ENCODE measurements around the gene GSK3A. TPM values are rescaled to one million over a fixed set of nuclear protein-coding genes. Genes with fewer than 3 reads are reported as not detected.

The GSK3A gene
- total and polyA plus RNA-seq, 9 of the 15 experiments (the other 6 are each of a cell fraction or from before 2014, with no cell fraction given) = 0.62 to 90.7 (median 33.3) TPM

- TF ChIP-seq MXD1 (CRISPR knock-in tag; IDR thresholded peaks at IDR 0.05; ENCODE audit: borderline replicate concordance, poor library complexity, severe bottlenecking) (no peak), ZNF695 (CRISPR knock-in tag; IDR thresholded peaks at IDR 0.05) (no peak), SIN3B (IDR thresholded peaks at IDR 0.05; ENCODE audit: low read depth) (0 out of 2 replicates have a peak, but pooled peaks have one; percentile 47), ETV6 (IDR thresholded peaks at IDR 0.05; ENCODE audit: borderline replicate concordance in 1 of 2, low read depth in 2 of 2, low read length in 1 of 2) (no peak), ETV6 (CRISPR knock-in tag; IDR thresholded peaks at IDR 0.05; ENCODE audit: borderline replicate concordance) (0 out of 2 replicates have a peak, but pooled peaks have one; percentile 51), CBFB (CRISPR knock-in tag; IDR thresholded peaks at IDR 0.05) (no peak), U2AF2 (optimal IDR thresholded peaks at IDR 0.05; ENCODE audit: low read depth, low read length) (no peak), CREB3L1 (IDR thresholded peaks at IDR 0.05; ENCODE audit: borderline replicate concordance, low read depth) (no peak), ZKSCAN1 (IDR thresholded peaks at IDR 0.05; ENCODE audit: low read depth, low read length) (no peak), SAFB (IDR thresholded peaks at IDR 0.05; ENCODE audit: borderline replicate concordance, low read depth, low read length) (no peak), SRSF1 (IDR thresholded peaks at IDR 0.05; ENCODE audit: low read depth, low read length) (no peak), POLR2A (conservative IDR thresholded peaks at IDR 0.05) (peak; percentile 40; the same call in 1 of the 2 replicates), THAP12 (CRISPR knock-in tag; IDR thresholded peaks at IDR 0.05) (peak; percentile 77), ZNF384 (IDR thresholded peaks at IDR 0.05; ENCODE audit: low read depth, low read length) (no peak), SMARCA4 (IDR thresholded peaks at IDR 0.05) (no peak), HBP1 (CRISPR knock-in tag; IDR thresholded peaks at IDR 0.05) (no peak), ZEB2 (IDR thresholded peaks at IDR 0.05) (no peak), SP2 (IDR thresholded peaks at IDR 0.05; ENCODE audit: extremely low read depth, low read depth, low read length, poor library complexity, severe bottlenecking) (peak; percentile 45), ZBTB9 (CRISPR knock-in tag; IDR thresholded peaks at IDR 0.05) (no peak), ATF1 (CRISPR knock-in tag; IDR thresholded peaks at IDR 0.05) (peak; percentile 55; the same call in 1 of the 2 replicates), ATF1 (tag; IDR thresholded peaks at IDR 0.05) (peak; percentile 78), SOX6 (IDR thresholded peaks at IDR 0.05) (peak; percentile 16; the same call in 1 of the 2 replicates)
Observed at GRCh38 chr19:42254850-42255765, 12.7 kb upstream of the GSK3A start, which contains the start of gene ERF (continued).
